Transverse colon (tissue), 4 donors: ENCODE measurements around the gene KDF1. TPM values are rescaled to one million over a fixed set of nuclear protein-coding genes. Genes with fewer than 3 reads are reported as not detected.

Experiments
- DNase-seq: peaks from one replicate; pipeline ENCODE4 v3.0.0-alpha.2; 2019
- H3K27ac ChIP-seq, 4 donors: fragments of 200-600 bp; sonication (generic); 2 replicates each; pipeline ENCODE4 v1.5.1; 2016 to 2018; ENCODE audit warnings: inconsistent platforms in 4 of 4
- H3K27me3 ChIP-seq: fragments of 200-600 bp; sonication (generic); 2 replicates; pipeline ENCODE4 v1.5.1; 2017; ENCODE audit warnings: inconsistent platforms
- H3K36me3 ChIP-seq, 4 donors: fragments of 200-600 bp; sonication (generic); 2 replicates each; pipeline ENCODE4 v1.5.1; 2017 to 2019; ENCODE audit warnings: inconsistent platforms in 4 of 4
- H3K4me1 ChIP-seq, 4 donors: fragments of 200-600 bp; sonication (generic); 2 replicates each; pipeline ENCODE4 v1.5.1; 2017 to 2020; ENCODE audit warnings: inconsistent platforms in 4 of 4
- H3K4me3 ChIP-seq, 4 donors: fragments of 200-600 bp; sonication (generic); 1 replicate in 1 of 4; 2 replicates in 3 of 4; pipeline versions ENCODE4 v1.5.1 to v1.6.1; 2017 to 2019; ENCODE audit warnings: inconsistent platforms in 4 of 4
- H3K9me3 ChIP-seq, 2 donors: fragments of 200-600 bp; sonication (generic); 2 replicates each; pipeline ENCODE4 v1.5.1; 2017 to 2019; ENCODE audit warnings: inconsistent platforms in 2 of 2
- CTCF ChIP-seq, 5 experiments: fragments of 200-600 bp in 3 of 5; fragments of 450-650 bp in 2 of 5; sonication (generic) in 3 of 5; IDR thresholded peaks; 1 replicate in 2 of 5; 2 replicates in 3 of 5; pipeline ENCODE4 v1.5.1; 2016 to 2017; ENCODE audit warnings: antibody characterized with exemption in 5 of 5, inconsistent platforms in 3 of 5, mild to moderate bottlenecking in 2 of 5, moderate library complexity in 1 of 5
- EP300 ChIP-seq: sonication (generic); formaldehyde crosslinking; IDR thresholded peaks from one replicate; pipeline ENCODE4 v1.6.1; 2017; ENCODE audit warnings: antibody characterized with exemption, low read depth
- POLR2A ChIP-seq: fragments of 450-650 bp; IDR thresholded peaks from one replicate; pipeline ENCODE4 v1.6.1; 2016; ENCODE audit warnings: antibody characterized with exemption, mild to moderate bottlenecking, moderate library complexity
- POLR2AphosphoS5 ChIP-seq, 3 donors: sonication (generic); formaldehyde crosslinking; IDR thresholded peaks; one replicate each; pipeline ENCODE4 v1.6.1; 2016; ENCODE audit warnings: antibody characterized with exemption in 3 of 3
- WGBS, 2 donors: methylation state at CpG; one replicate each; pipeline ENCODE4 v1.1.5; 2018; ENCODE audit warnings: low coverage in 1 of 2; 5-methylcytosine and 5-hydroxymethylcytosine counted together
- in situ Hi-C, 4 donors: fragments of 200-750 bp; cut with MboI; loops; one replicate each; pipeline versions ENCODE4 v1.15.0 to v1.15.1; 2017; ENCODE audit warnings: low sequenced_read_pairs in 3 of 4, low pct_ligation_motif_present in 1 of 4, low pct_unique_long_range_greater_than_20kb in 1 of 4
- intact Hi-C: fragments of 100-400 bp; cut with DNase I; formaldehyde crosslinking; loops from one replicate; pipeline ENCODE4 v1.15.1; 2023; ENCODE audit warnings: low total_unique reads
- total RNA-seq, 4 donors: library from RNA; depleted of rRNA; stranded (reverse); fragments of >200 nt; gene quantifications; one replicate each; pipeline ENCODE4 v1.1.0, GENCODE V29; 2016

Gene KDF1
- 10 to 100 TPM; 11.6 to 36.2 (median 29.8) TPM for total RNA-seq

- Histone ChIP-seq H3K36me3 (no peaks in the 10 kb centered on the region), H3K4me1 (peaks cover 0 to 20% (median 12%) of the 10 kb centered on the region in 4 donors), H3K4me3 (peak within 1 kb of the TSS; percentile 25 to 71 (median 64)), H3K27me3 (peaks cover 44% of the 10 kb centered on the region), H3K27ac (peak within 1 kb of the TSS; percentile 64 to 83 (median 78)), H3K9me3 (no peaks in the 10 kb centered on the region)
- DNase-seq = peak; percentile 90
- in situ Hi-C loops = no loop called here
- TF ChIP-seq POLR2AphosphoS5 (IDR thresholded peaks at IDR 0.05) (peak; percentile 45 to 88 (median 77)), POLR2A (peak; percentile 80), EP300 (no peak), CTCF (IDR thresholded peaks at IDR 0.05) (peak; percentile 22 to 78 (median 42))
- 1% methylated on average over 33 of the region's 86 CpGs; no CpG with 5 or more reads in 1 of the 2 donors for WGBS, 2 donors
- intact Hi-C loops = loop anchor here (5.0 kb wide), 1 partner anchor 112 kb away; no protein-coding TSS in a partner anchor
Observed at GRCh38 chr1:26959722-26960624, at the start of gene KDF1. Gene KDF1 (minus strand): TSS chr1:26960468. CDS start chr1:26952380, 8,088 bp downstream.

- H3K4me3 ChIP-seq = peak overlapping the region in 1 of 4 donors; percentile 51
Observed at GRCh38 chr1:27009601-27010197, 49.4 kb upstream of the KDF1 start.

GRCh38 chr1:27007909-27008582, 47.8 kb upstream of the KDF1 start:
- DNase-seq = peak; percentile 81
- Histone ChIP-seq H3K27me3 (no peaks in the 10 kb centered on the region), H3K9me3 (no peaks in the 10 kb centered on the region), H3K4me1 (peaks cover 20 to 53% (median 38%) of the 10 kb centered on the region in 4 donors), H3K27ac (peak overlapping the region; percentile 41 to 89 (median 81)), H3K4me3 (no peak overlapping the region), H3K36me3 (no peaks in the 10 kb centered on the region)
- TF ChIP-seq CTCF (IDR thresholded peaks at IDR 0.05) (no peak), POLR2A (no peak), POLR2AphosphoS5 (IDR thresholded peaks at IDR 0.05) (peak in 2 of 3 donors; percentile 54 to 64), EP300 (peak; percentile 52)
- 49% methylated on average over 9 of the region's 9 CpGs; no CpG with 5 or more reads in 1 of the 2 donors for WGBS, 2 donors
- in situ Hi-C loops (no loop called here), intact Hi-C loops (no loop called here)

More at GRCh38 chr1:27009601-27010197, 49.4 kb upstream of the KDF1 start:
- intact Hi-C loops (no loop called here), in situ Hi-C loops (no loop called here)
- 38% methylated on average over 6 of the region's 6 CpGs; no CpG with 5 or more reads in 1 of the 2 donors for WGBS, 2 donors
- Histone ChIP-seq H3K36me3 (no peaks in the 10 kb centered on the region), H3K27ac (peak overlapping the region; percentile 80 to 89 (median 83)), H3K27me3 (no peaks in the 10 kb centered on the region), H3K9me3 (no peaks in the 10 kb centered on the region), H3K4me1 (peaks cover 15 to 49% (median 32%) of the 10 kb centered on the region in 4 donors)
- TF ChIP-seq CTCF (IDR thresholded peaks at IDR 0.05) (no peak), POLR2AphosphoS5 (IDR thresholded peaks at IDR 0.05) (peak in 1 of 3 donors; percentile 28)
- peak; percentile 60 for DNase-seq
